ENCODE results near the gene CCPG1. TPM values are rescaled to one million over a fixed set of nuclear protein-coding genes. Genes with fewer than 3 reads are reported as not detected.
"Not testable (repeated sequence)": the region's sequence is repeated elsewhere in the genome, so short reads cannot be mapped to it uniquely, and the experiment has no call there.

Gene CCPG1
- polyA plus RNA-seq (2013) = 13.5 and 13.6 TPM in 2 replicates

GRCh38 chr15:55408012-55408928 lies at the start of gene CCPG1, which contains the start of gene PIERCE2:
TSS of gene CCPG1 (minus strand) at chr15:55408359. CDS start at chr15:55389424, 18,935 bp downstream.
TSS of gene PIERCE2 (plus strand) at chr15:55408495. CDS start at chr15:55408769, 274 bp downstream.
- Histone ChIP-seq H3K27ac (ENCODE audit: low read depth, low read length) (peak within 1 kb of the TSS; percentile 15), H2BK5ac (ENCODE audit: low read depth, low read length, poor library complexity) (no peak within 1 kb of the TSS), H3K9ac (ENCODE audit: low read length) (peak within 1 kb of the TSS; percentile 76), H3K23ac (ENCODE audit: low read length) (no peak within 1 kb of the TSS), H2BK12ac (ENCODE audit: low read length) (no peak within 1 kb of the TSS), H2AK5ac (ENCODE audit: low read length) (no peak within 1 kb of the TSS), H3K9me3 (ENCODE audit: insufficient read depth, low read depth, low read length) (no peaks in the 10 kb centered on the region), H3K4ac (ENCODE audit: low read depth, low read length) (no peak within 1 kb of the TSS), H4K8ac (ENCODE audit: low read depth, low read length) (peak within 1 kb of the TSS; percentile 83), H4K12ac (ENCODE audit: low read depth, low read length) (peak within 1 kb of the TSS; percentile 46), H3K79me2 (ENCODE audit: control insufficient read depth, insufficient read depth, low read length, poor library complexity) (peaks cover 2% of the 10 kb centered on the region), H3K79me1 (ENCODE audit: low read length) (no peaks in the 10 kb centered on the region), H2AFZ (ENCODE audit: insufficient read depth, low read length, poor library complexity) (peak within 1 kb of the TSS; percentile 96), H3K4me2 (ENCODE audit: low read length) (peak within 1 kb of the TSS; percentile 90), H3K4me3 (ENCODE audit: low read depth, low read length) (peak within 1 kb of the TSS; percentile 87), H2BK120ac (ENCODE audit: insufficient read depth, low read length, poor library complexity) (no peak within 1 kb of the TSS), H3K36me3 (ENCODE audit: control insufficient read depth in 1 of 2, insufficient read depth in 2 of 2, low read length in 2 of 2) (no peaks in the 10 kb centered on the region), H4K91ac (ENCODE audit: low read depth, low read length) (peak within 1 kb of the TSS; percentile 48), H3K4me1 (ENCODE audit: control insufficient read depth in 1 of 2, insufficient read depth in 2 of 2, low read length in 2 of 2) (peaks cover 0 to 4% of the 10 kb centered on the region in 2 experiments), H3K14ac (ENCODE audit: low read length) (peak within 1 kb of the TSS; percentile 73), H3K18ac (ENCODE audit: low read length) (peak within 1 kb of the TSS; percentile 44), H3K27me3 (ENCODE audit: insufficient read depth, low read length) (no peaks in the 10 kb centered on the region)
- no CpG with 5 or more reads among the region's 70 CpGs for WGBS (ENCODE audit: extremely low coverage, insufficient coverage, insufficient read length)
- DNase-seq = peak; percentile 94 to 95

- Histone ChIP-seq H3K4me1 (ENCODE audit: control insufficient read depth in 1 of 2, insufficient read depth in 2 of 2, low read length in 2 of 2) (no peaks in the 10 kb centered on the region), H3K27me3 (ENCODE audit: insufficient read depth, low read length) (no peaks in the 10 kb centered on the region), H3K27ac (ENCODE audit: low read depth, low read length) (no peak overlapping the region), H3K18ac (ENCODE audit: low read length) (no peak overlapping the region), H3K79me1 (ENCODE audit: low read length) (no peaks in the 10 kb centered on the region), H3K4me3 (ENCODE audit: low read depth, low read length) (no peak overlapping the region), H4K8ac (ENCODE audit: low read depth, low read length) (no peak overlapping the region), H3K9me3 (ENCODE audit: insufficient read depth, low read depth, low read length) (peaks cover 2% of the 10 kb centered on the region), H3K36me3 (ENCODE audit: control insufficient read depth in 1 of 2, insufficient read depth in 2 of 2, low read length in 2 of 2) (no peaks in the 10 kb centered on the region), H2AK5ac (ENCODE audit: low read length) (no peak overlapping the region), H3K14ac (ENCODE audit: low read length) (no peak overlapping the region), H2AFZ (ENCODE audit: insufficient read depth, low read length, poor library complexity) (no peak overlapping the region), H3K23ac (ENCODE audit: low read length) (no peak overlapping the region), H4K12ac (ENCODE audit: low read depth, low read length) (no peak overlapping the region), H3K79me2 (ENCODE audit: control insufficient read depth, insufficient read depth, low read length, poor library complexity) (no peaks in the 10 kb centered on the region), H2BK12ac (ENCODE audit: low read length) (no peak overlapping the region), H3K4ac (ENCODE audit: low read depth, low read length) (no peak overlapping the region), H4K91ac (ENCODE audit: low read depth, low read length) (no peak overlapping the region), H3K9ac (ENCODE audit: low read length) (no peak overlapping the region), H3K4me2 (ENCODE audit: low read length) (no peak overlapping the region), H2BK5ac (ENCODE audit: low read depth, low read length, poor library complexity) (no peak overlapping the region), H2BK120ac (ENCODE audit: insufficient read depth, low read length, poor library complexity) (no peak overlapping the region)
- no CpG with 5 or more reads among the region's 5 CpGs for WGBS (ENCODE audit: extremely low coverage, insufficient coverage, insufficient read length)
- no peak for DNase-seq
Measured at GRCh38 chr15:55457401-55458022, 49.4 kb upstream of the CCPG1 start.

GRCh38 chr15:55447030-55447394 lies 38.9 kb upstream of the CCPG1 start:
- not testable (repeated sequence) for H4K12ac ChIP-seq (ENCODE audit: low read depth, low read length); H3K4me2 ChIP-seq (ENCODE audit: low read length)
- no CpG with 5 or more reads among the region's 19 CpGs for WGBS (ENCODE audit: extremely low coverage, insufficient coverage, insufficient read length)

GRCh38 chr15:55446379-55447029 lies 38.3 kb upstream of the CCPG1 start:
- H4K12ac ChIP-seq (ENCODE audit: low read depth, low read length); H3K18ac ChIP-seq (ENCODE audit: low read length); H3K36me3 ChIP-seq (ENCODE audit: control insufficient read depth in 1 of 2, insufficient read depth in 2 of 2, low read length in 2 of 2); H3K27ac ChIP-seq (ENCODE audit: low read depth, low read length); H2BK12ac ChIP-seq (ENCODE audit: low read length); H2BK5ac ChIP-seq (ENCODE audit: low read depth, low read length, poor library complexity); H3K4me1 ChIP-seq (ENCODE audit: control insufficient read depth in 1 of 2, insufficient read depth in 2 of 2, low read length in 2 of 2); H3K23ac ChIP-seq (ENCODE audit: low read length); H2BK120ac ChIP-seq (ENCODE audit: insufficient read depth, low read length, poor library complexity); H3K79me1 ChIP-seq (ENCODE audit: low read length); H4K8ac ChIP-seq (ENCODE audit: low read depth, low read length); H2AFZ ChIP-seq (ENCODE audit: insufficient read depth, low read length, poor library complexity); H3K4me2 ChIP-seq (ENCODE audit: low read length); H3K4ac ChIP-seq (ENCODE audit: low read depth, low read length); H3K14ac ChIP-seq (ENCODE audit: low read length); H3K9ac ChIP-seq (ENCODE audit: low read length); H3K27me3 ChIP-seq (ENCODE audit: insufficient read depth, low read length); H2AK5ac ChIP-seq (ENCODE audit: low read length); H3K4me3 ChIP-seq (ENCODE audit: low read depth, low read length); H3K79me2 ChIP-seq (ENCODE audit: control insufficient read depth, insufficient read depth, low read length, poor library complexity); DNase-seq; H4K91ac ChIP-seq (ENCODE audit: low read depth, low read length): not testable (repeated sequence)
- H3K9me3 ChIP-seq (ENCODE audit: insufficient read depth, low read depth, low read length) = peaks cover 17% of the 10 kb centered on the region
- no CpG with 5 or more reads among the region's 41 CpGs for WGBS (ENCODE audit: extremely low coverage, insufficient coverage, insufficient read length)

More at GRCh38 chr15:55447030-55447394, 38.9 kb upstream of the CCPG1 start:
- not testable (repeated sequence) for H3K4me1 ChIP-seq (ENCODE audit: control insufficient read depth in 1 of 2, insufficient read depth in 2 of 2, low read length in 2 of 2); H3K79me2 ChIP-seq (ENCODE audit: control insufficient read depth, insufficient read depth, low read length, poor library complexity); H4K8ac ChIP-seq (ENCODE audit: low read depth, low read length); H3K36me3 ChIP-seq (ENCODE audit: control insufficient read depth in 1 of 2, insufficient read depth in 2 of 2, low read length in 2 of 2); H3K4me3 ChIP-seq (ENCODE audit: low read depth, low read length); H3K27ac ChIP-seq (ENCODE audit: low read depth, low read length); H2AFZ ChIP-seq (ENCODE audit: insufficient read depth, low read length, poor library complexity); H2BK12ac ChIP-seq (ENCODE audit: low read length); H2BK120ac ChIP-seq (ENCODE audit: insufficient read depth, low read length, poor library complexity); H2BK5ac ChIP-seq (ENCODE audit: low read depth, low read length, poor library complexity); H4K91ac ChIP-seq (ENCODE audit: low read depth, low read length); H3K18ac ChIP-seq (ENCODE audit: low read length); H3K23ac ChIP-seq (ENCODE audit: low read length); H3K79me1 ChIP-seq (ENCODE audit: low read length); DNase-seq; H3K14ac ChIP-seq (ENCODE audit: low read length); H3K9ac ChIP-seq (ENCODE audit: low read length); H2AK5ac ChIP-seq (ENCODE audit: low read length); H3K4ac ChIP-seq (ENCODE audit: low read depth, low read length); H3K27me3 ChIP-seq (ENCODE audit: insufficient read depth, low read length)
- H3K9me3 ChIP-seq (ENCODE audit: insufficient read depth, low read depth, low read length) = peaks cover 17% of the 10 kb centered on the region
